GM12892 (cell line): Measurements from ENCODE around the gene LAMTOR5.

Experiments
- POLR2A ChIP-seq: IDR thresholded peaks from 2 replicates; pipeline ENCODE4 v1.6.1; 2011; ENCODE audit warnings: low read depth, low read length, control low read depth
- POLR2AphosphoS5 ChIP-seq: IDR thresholded peaks from 2 replicates; pipeline ENCODE4 v1.6.1; 2011; ENCODE audit warnings: low read depth, low read length, control low read depth

DNA sequence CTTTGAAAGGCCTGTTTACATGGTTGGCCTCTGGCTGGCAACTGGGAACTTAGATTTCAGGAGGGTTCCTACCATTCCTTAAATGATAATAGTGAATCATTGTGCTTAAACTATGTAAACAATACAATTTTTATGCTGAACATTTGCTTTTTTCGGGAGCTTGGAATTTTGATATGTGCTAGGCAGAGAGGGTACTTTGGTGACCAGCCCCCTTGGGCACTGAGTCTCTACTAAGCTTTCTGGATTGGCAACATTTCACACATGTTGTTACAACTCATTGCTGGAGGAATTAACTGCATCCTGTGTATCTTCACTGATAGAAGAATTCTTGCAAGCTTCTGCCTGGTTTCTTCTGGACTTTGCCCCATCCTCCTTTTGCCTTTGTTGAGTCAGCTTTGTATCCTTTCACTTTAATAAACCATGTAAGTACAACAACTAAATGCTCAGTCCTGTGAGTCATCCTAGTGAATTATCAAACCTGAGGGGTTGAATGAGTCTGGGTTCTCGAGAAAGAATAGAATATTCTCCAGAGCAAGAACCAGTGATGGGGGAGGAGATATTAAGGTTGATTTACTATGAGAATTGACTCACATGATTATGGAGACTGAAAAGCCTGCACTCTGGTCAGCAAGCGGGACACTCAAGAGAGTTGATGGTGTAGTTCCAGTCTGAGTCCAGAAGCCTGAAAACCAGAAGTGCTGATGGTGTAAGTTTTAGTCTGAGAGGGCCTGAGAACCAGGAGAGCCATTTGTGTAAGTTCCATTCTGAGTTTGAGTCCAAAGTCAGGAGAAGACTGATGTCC is 13.6 kb downstream of the LAMTOR5 start:
- no peak for TF ChIP-seq POLR2AphosphoS5
- TF ChIP-seq POLR2A, result no peak
